OCI-LY1 (cell line): ENCODE measurements around the gene BCKDK.

Experiments
- H2AFZ ChIP-seq: fragments of 200-600 bp; sonication (generic), shearing (Covaris generic); 2 replicates; pipeline ENCODE4 v1.6.0; 2014; ENCODE audit warnings: antibody characterized with exemption, mild to moderate bottlenecking, low read length
- H3F3A ChIP-seq: fragments of 200-600 bp; sonication (generic), shearing (Covaris generic); 2 replicates; pipeline ENCODE4 v1.6.0; 2014; ENCODE audit warnings: mild to moderate bottlenecking, antibody characterized with exemption, low read length, moderate library complexity; ENCODE audit not compliant: insufficient read depth
- H3K27ac ChIP-seq: fragments of 200-600 bp; sonication (generic); 2 replicates; pipeline ENCODE4 v1.5.1; 2014; ENCODE audit warnings: low read length, mixed run types, mild to moderate bottlenecking, low read depth; ENCODE audit not compliant: poor library complexity, severe bottlenecking
- H3K27me3 ChIP-seq: fragments of 200-600 bp; sonication (generic); 2 replicates; pipeline ENCODE4 v1.6.0; 2014; ENCODE audit warnings: antibody characterized with exemption, mild to moderate bottlenecking, low read length, moderate library complexity; ENCODE audit not compliant: insufficient read depth
- H3K36me3 ChIP-seq: fragments of 200-600 bp; sonication (generic); 2 replicates; pipeline ENCODE4 v1.6.1; 2014; ENCODE audit warnings: mild to moderate bottlenecking, antibody characterized with exemption, low read length, moderate library complexity, mixed read lengths; ENCODE audit not compliant: insufficient read depth
- H3K4me1 ChIP-seq: fragments of 200-600 bp; sonication (generic); 2 replicates; pipeline ENCODE4 v1.5.1; 2014; ENCODE audit warnings: mild to moderate bottlenecking, low read length, moderate library complexity; ENCODE audit not compliant: insufficient read depth, severe bottlenecking
- H3K4me2 ChIP-seq: fragments of 200-600 bp; sonication (generic), shearing (Covaris generic); 2 replicates; pipeline ENCODE4 v1.6.1; 2014; ENCODE audit warnings: low read length
- H3K4me3 ChIP-seq: fragments of 200-600 bp; sonication (generic); 2 replicates; pipeline ENCODE4 v1.5.1; 2014; ENCODE audit warnings: low read length, low read depth, mild to moderate bottlenecking, mixed read lengths; ENCODE audit not compliant: poor library complexity, severe bottlenecking
- H3K79me2 ChIP-seq: fragments of 200-600 bp; shearing (Covaris generic); 2 replicates; pipeline ENCODE4 v1.6.1; 2016; ENCODE audit warnings: mixed run types, low read length, mixed read lengths; ENCODE audit not compliant: insufficient read depth
- H3K9ac ChIP-seq: fragments of 200-600 bp; sonication (generic), shearing (Covaris generic); 2 replicates; pipeline ENCODE4 v1.6.1; 2014; ENCODE audit warnings: mild to moderate bottlenecking, low read length, mixed read lengths
- H3K9me2 ChIP-seq: fragments of 200-600 bp; sonication (generic), shearing (Covaris generic); 2 replicates; pipeline ENCODE4 v1.6.1; 2014; ENCODE audit warnings: low read depth, mild to moderate bottlenecking, low read length, mixed read lengths
- H3K9me3 ChIP-seq: fragments of 200-600 bp; shearing (Covaris generic); 2 replicates; pipeline ENCODE4 v1.6.1; 2014; ENCODE audit warnings: low read length, mixed read lengths
- H4K20me1 ChIP-seq: fragments of 200-600 bp; sonication (generic), shearing (Covaris generic); 2 replicates; pipeline ENCODE4 v1.6.0; 2016; ENCODE audit warnings: mild to moderate bottlenecking, low read length; ENCODE audit not compliant: insufficient read depth
- EZH2 ChIP-seq: fragments of 200-600 bp; sonication (generic), shearing (Covaris generic); IDR thresholded peaks from 2 replicates; pipeline ENCODE4 v1.8.0; 2017; ENCODE audit warnings: borderline replicate concordance, mixed run types, mild to moderate bottlenecking, antibody characterized with exemption, low read length, moderate library complexity, mixed read lengths
- TF ChIP-seq, protein P1 (sequence below): fragments of 200-600 bp; sonication (generic), shearing (Covaris generic); IDR thresholded peaks from 2 replicates; pipeline ENCODE4 v1.5.1; 2017; ENCODE audit warnings: mild to moderate bottlenecking, antibody characterized with exemption, low read length, moderate library complexity, mixed read lengths

BCKDK gene

DNA sequence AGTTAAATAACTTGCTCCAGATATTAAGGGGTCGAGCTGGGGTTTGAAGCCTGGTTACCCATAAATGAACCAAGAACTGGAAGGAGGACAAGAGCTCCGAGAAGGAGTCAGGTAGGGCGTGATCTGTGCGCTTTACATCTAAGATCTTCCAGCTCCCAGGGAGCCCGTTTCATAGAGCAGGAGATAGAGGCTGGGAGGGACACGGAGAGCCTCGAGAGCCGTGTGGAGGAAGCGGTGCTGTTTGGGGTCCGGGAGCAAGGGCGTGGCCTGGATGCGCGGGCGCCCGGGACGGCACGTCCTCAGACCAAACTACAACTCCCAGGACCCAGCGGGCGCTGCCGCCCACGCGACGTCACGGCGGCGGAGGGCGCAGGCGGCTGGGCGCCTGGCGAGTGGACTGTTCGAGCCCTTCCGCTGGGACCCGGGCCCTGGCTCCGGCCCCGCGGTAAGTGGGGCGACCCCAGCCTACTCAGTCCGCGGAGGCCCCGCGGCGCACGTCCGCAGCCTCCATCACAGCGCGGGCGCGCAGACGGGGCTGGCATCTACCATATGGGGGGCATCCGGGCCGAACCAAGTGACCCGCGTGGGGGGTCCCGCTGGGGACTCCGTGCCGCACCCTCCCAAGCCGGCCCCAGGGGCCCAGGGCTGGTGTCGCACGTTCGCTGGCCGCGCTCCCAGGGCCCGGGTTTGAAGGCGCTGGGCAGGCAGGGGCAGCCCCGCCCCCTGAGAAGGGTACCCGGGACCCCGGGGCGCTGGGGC lies at the start of gene BCKDK:
Gene BCKDK, plus strand, starts transcription at position 352 of the 759 bp plus-strand sequence. CDS start 838 bp downstream, outside the sequence.
- Histone ChIP-seq H3K9ac (peak within 1 kb of the TSS; percentile 95), H3K4me2 (peak within 1 kb of the TSS; percentile 94), H3K4me1 (peaks cover 25% of the 10 kb centered on the region), H3K4me3 (peak within 1 kb of the TSS; percentile 95), H2AFZ (no peak within 1 kb of the TSS), H3K27ac (peak within 1 kb of the TSS; percentile 64), H3K27me3 (no peaks in the 10 kb centered on the region), H3K9me3 (no peaks in the 10 kb centered on the region), H3K36me3 (peaks cover 34% of the 10 kb centered on the region), H3K79me2 (no peaks in the 10 kb centered on the region), H3F3A (peaks cover 5% of the 10 kb centered on the region), H4K20me1 (no peaks in the 10 kb centered on the region), H3K9me2 (no peaks in the 10 kb centered on the region)
- no peak for TF ChIP-seq EZH2
- TF ChIP-seq, protein P1, sequence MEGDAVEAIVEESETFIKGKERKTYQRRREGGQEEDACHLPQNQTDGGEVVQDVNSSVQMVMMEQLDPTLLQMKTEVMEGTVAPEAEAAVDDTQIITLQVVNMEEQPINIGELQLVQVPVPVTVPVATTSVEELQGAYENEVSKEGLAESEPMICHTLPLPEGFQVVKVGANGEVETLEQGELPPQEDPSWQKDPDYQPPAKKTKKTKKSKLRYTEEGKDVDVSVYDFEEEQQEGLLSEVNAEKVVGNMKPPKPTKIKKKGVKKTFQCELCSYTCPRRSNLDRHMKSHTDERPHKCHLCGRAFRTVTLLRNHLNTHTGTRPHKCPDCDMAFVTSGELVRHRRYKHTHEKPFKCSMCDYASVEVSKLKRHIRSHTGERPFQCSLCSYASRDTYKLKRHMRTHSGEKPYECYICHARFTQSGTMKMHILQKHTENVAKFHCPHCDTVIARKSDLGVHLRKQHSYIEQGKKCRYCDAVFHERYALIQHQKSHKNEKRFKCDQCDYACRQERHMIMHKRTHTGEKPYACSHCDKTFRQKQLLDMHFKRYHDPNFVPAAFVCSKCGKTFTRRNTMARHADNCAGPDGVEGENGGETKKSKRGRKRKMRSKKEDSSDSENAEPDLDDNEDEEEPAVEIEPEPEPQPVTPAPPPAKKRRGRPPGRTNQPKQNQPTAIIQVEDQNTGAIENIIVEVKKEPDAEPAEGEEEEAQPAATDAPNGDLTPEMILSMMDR: no peak

DNA sequence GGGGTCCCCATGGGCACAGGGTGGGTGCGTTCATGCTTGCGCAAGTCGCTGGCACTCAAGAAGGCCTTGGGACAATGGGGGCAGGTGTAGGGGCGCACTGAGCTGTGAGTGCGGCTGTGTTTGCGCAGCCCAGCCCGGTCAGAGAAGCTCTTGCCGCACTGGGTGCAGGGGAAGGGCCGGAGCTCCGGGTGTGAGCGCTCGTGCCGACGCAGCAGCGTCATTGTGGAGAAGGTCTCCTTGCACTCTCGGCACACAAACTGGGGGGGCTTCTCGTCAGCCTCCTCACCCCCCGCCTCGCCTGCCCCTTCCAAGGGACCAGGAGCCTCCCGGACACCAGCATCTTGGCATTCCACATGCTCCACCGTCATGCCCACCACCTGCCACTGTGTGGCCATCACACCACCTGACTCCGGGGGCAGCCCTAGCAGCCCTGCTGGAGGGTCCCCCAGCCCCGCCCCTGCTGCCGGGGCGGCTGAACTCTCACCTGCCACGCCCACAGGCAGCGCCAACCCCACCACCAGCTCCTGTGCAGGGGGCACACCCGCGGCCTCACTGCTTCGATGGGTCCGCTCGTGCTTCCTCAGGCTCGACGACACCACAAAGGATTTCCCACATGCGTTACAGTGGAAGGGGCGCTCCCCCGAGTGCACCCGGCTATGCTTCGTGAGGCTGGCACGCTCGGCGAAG lies 46.9 kb upstream of the BCKDK start:
- Histone ChIP-seq H3K36me3 (peaks cover 28% of the 10 kb centered on the region), H3K27ac (no peak overlapping the region), H3K9ac (no peak overlapping the region), H3K27me3 (no peaks in the 10 kb centered on the region), H3K9me3 (no peaks in the 10 kb centered on the region), H3K4me1 (no peaks in the 10 kb centered on the region), H3K9me2 (no peaks in the 10 kb centered on the region), H2AFZ (no peak overlapping the region), H3F3A (no peaks in the 10 kb centered on the region), H4K20me1 (no peaks in the 10 kb centered on the region), H3K4me2 (no peak overlapping the region), H3K79me2 (no peaks in the 10 kb centered on the region), H3K4me3 (no peak overlapping the region)
- TF ChIP-seq, protein P1: no peak
- TF ChIP-seq EZH2: no peak

DNA sequence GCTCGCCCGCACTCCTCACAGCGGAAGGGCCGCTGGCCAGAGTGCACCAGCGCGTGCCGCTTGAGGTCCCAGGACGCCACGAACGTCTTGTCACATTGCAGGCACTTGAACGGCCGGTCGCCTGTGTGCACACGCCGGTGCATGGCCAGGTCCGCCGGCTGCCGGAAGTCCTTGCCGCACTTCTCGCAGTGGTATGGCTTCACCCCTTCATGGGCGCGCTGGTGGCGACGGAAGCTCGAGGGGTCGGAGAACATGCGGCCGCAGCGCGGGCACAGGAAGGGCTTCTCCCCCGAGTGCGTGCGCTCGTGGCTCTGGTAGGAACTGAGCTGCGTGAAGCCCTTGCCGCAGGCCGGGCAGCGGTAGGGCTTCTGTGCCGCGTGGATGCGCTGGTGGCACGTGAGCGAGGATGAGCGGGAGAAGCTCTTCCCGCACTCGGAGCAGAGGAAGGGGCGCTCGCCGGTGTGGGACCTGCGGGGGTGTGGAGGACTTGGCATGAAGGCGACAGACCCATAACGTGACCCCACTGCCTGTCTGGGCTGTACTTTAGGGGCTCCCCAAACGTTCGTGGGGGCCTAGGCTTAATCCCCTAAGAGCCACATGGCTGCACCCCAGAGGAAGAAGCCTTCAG lies 46.3 kb upstream of the BCKDK start:
- no peaks in the 10 kb centered on the region for H3F3A ChIP-seq
- H3K4me2 ChIP-seq: no peak overlapping the region
- TF ChIP-seq, protein P1: no peak
- no peak for TF ChIP-seq EZH2
- H3K9me2 ChIP-seq: no peaks in the 10 kb centered on the region
- no peaks in the 10 kb centered on the region for H3K4me1 ChIP-seq
- no peaks in the 10 kb centered on the region for H3K9me3 ChIP-seq
- H3K79me2 ChIP-seq: no peaks in the 10 kb centered on the region
- H2AFZ ChIP-seq: no peak overlapping the region
- no peak overlapping the region for H3K27ac ChIP-seq
- no peak overlapping the region for H3K9ac ChIP-seq
- H3K27me3 ChIP-seq: no peaks in the 10 kb centered on the region
- no peaks in the 10 kb centered on the region for H4K20me1 ChIP-seq
- peaks cover 28% of the 10 kb centered on the region for H3K36me3 ChIP-seq
- H3K4me3 ChIP-seq: no peak overlapping the region
